Measurements from ENCODE around the gene FILIP1L.
A peak's percentile ranks its signal among the peaks of the same experiment; 100 is the strongest.

Gene FILIP1L

GRCh38 chr3:99911433-99911832 is 202.9 kb downstream of the FILIP1L start:
- no peak for DNase-seq

DNA sequence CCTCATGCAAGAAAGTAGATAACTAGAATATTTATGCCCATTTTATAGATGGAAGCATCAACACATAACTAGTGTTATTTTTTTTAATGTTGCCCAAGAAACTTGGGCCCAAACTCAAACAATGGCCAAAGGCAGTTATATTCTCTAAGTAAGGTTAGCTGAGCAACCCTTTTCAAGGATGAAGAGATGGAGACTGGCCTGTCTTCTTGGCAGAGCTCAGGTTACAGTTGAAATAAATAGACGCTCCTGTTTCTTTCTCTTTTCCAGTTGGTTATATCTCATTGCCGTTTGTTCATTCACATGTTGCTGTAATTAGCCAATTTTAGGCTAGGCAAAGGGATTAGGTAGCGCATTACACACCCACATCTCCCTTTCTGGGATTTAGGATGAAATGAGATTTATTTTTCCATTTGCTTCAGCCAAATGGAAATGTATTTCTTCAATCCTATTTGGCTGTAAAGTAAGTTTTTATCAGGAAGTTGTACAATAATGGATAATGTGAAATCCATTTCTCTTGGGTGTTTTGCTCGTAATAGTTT is 203.5 kb downstream of the FILIP1L start:
- DNase-seq, result no peak

DNA sequence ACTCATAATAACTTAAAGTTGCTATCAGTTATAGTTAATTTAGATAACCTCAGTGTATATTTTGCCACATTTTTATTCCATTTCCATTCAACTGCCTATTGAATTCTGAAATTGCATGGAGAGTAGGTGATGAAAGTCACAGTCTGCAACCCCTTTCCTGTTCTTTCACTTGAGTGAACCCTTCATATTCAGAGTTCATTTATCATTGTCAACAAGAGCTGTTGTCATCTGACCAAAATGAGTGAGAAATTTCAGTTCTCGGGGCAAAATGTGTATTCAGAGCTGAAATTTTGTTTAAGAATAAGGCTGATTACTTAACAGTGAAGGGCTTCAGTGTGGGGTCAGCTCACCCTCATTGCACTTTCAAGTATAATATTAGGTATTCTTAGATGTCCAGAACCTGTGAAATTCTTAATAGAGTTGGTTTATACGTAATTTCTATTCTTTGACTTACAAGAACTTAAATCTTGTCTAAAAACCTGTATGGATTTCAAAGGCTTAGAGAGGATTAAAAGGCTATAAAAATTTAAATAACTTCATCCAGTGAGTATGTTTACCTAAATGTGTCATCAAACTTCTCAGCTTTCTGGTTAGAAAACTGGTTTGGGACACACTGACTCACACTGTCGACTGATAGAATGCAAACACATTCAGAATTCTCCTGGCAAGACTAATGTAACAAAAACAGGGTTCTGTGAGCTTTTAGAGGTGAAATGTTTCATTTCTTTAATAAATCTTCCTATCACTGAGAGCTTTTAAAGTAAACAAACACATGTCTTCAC is 204.4 kb downstream of the FILIP1L start:
- DNase-seq, result peak; percentile 89

DNA sequence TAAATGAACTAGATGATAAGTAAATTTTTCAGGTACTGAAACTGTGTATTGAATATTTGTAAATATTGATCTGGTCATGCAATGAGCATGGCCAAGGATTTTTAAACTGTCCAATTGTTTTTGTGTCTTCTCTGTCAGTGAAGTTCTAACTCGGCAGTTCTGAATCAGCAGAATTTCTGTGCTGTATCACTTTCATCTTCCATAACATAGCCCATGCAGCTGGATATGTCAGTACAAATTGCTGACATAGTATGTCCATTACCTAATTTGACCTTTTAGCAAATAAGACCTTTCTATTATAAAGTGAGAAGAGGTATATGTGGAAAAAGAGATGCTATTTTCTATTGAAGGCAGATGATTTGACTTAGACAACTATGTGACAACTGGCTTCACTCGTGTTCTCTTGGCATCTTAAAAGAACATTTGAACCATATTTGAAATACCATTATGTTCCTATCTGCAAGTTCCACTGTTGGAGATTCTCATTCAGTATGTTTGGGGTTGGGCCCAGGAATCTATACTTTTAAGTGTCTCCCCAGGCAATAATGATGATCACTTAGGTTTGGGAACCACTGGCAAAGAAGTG is 206.2 kb downstream of the FILIP1L start:
- DNase-seq, result no peak

GRCh38 chr3:99903869-99904268 is 210.4 kb downstream of the FILIP1L start:
- no peak for DNase-seq

- DNase-seq, result peak; percentile 59
Measured at GRCh38 chr3:99902091-99902490, 212.2 kb downstream of the FILIP1L start.

DNA sequence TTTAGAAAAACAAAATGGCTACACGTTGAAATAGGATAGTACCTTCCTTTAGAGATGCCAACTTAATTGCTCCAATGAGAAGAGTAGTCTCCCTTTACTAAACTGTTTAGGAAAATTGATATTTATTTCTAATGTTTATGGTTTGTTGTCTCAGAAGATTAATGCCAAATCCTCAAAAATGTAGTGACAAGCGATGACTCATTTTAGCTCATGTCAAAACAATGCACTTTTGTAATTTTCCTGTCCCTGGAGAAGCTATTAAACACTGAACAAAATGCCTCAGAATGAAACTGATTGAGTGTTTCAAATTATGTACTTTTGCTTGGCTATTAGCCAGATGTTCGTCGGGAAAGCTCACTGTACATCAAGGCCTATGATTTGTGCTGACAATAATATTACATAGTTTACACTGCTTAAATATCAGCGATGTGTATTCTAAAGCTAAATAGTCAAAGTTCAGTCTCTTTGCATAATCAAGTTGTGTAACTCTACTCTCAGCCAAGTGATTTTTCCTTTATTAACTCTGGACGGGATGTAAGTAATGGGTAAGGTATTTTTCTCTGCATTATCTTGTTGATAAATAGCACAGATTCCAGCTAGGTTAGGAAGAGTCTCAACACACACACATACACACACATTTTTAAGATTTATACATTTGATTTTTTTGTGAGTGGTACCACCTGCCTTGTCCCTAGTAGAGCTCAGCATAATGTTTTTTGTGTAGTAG is 212.9 kb downstream of the FILIP1L start:
- peak; percentile 95 for DNase-seq

GRCh38 chr3:99900248-99900647 is 214.1 kb downstream of the FILIP1L start:
- no peak for DNase-seq

- DNase-seq, result no peak
Measured at GRCh38 chr3:99899603-99900002, 214.7 kb downstream of the FILIP1L start.

DNA sequence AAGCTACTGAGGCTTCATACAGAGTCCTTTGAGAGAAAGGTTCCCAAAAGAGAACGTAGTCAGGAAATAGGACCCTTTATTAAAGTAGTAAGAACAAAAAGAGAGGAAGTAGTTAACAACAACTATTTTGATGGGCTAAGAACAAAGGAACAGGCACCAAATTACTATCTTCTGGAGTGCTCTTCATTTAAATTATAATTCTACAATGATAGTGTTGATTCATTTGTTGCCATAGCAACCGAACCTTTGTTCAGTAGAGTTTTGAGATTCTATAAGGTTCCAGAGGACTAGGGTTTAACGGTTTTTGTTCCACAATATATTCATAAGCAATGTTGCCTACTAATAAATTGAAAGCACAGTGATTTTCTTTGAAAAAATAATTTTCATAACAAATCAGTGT is 217.8 kb downstream of the FILIP1L start:
- DNase-seq, result no peak

DNA sequence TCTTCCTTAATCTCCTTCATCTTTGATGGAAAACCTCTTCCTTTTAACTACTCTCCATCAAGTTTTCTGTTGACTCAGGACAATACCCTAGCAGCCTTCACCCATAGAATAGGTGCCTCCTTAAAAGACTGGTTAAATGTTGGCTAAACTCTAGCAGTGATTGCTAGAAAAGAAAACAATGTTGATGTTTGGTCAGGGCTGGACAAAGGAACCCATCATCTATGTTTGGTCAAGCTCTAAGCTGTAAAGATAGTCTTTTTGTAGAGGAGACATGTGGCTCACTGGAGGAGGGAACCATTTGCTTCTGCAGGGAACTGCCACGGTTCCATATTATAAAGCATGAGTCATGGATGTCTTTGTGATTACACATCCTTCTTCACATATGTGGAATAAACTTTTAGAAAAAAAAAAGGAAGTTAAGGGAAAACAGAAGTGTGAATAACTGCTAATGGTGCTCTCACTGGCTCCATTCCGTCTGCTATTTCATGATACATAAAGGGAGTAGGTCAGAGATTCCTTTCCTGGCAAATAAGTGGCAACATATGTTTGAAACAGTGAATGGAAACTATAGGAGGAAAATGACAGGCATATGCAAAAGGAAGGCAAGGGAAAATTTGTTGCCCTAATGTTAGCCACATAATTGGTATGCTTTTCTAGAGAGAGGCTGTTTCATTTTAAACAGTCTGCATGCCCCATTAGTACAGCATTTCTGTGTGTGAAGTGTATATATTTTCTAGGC is 218.4 kb downstream of the FILIP1L start:
- peak; percentile 99 for DNase-seq

DNA sequence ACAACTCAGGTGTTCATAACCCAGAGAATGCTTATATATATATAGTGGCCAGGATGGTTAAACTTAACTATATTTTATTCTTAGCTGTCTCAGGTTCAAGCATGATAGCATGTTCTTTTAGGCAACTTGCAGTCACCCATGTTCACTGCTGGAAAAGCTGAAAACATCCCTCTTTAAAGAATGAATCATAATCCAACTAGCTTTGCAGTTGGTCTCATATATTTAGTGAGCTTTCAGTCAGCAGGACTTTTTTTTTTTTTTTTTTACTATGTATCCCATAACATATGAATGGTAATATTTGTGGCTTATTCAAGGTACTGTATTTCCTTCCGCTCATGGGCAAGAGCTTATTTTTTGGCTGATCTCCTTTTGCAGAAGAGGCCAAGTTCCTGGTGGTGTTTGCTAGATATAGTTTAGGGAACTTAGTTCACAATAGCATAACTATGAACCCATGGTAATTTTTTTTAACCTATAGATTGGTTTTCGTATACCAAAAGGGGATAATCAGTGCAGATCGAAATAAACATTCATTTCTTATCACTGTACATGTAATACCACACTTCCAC is 219.1 kb downstream of the FILIP1L start:
- DNase-seq, result peak; percentile 76

DNA sequence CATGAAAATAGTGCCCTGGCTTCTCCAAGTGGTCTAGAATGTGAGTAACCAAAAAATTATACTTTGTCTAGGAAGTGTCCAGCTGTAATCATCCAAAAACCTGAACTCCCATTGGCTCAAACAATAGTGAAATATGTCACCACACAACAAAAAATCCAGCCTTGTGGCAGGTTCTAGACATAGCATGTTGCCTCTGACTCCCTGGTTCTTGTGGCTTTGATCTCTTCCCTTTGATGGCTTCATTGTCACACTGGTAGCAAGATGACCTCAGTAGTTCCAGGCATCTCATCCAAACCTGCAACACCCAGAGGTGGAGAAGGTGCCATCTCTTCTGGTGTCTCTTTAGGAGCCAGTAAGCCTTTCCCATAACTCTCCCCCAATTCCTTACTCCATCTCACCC is 222.0 kb downstream of the FILIP1L start:
- no peak for DNase-seq

GRCh38 chr3:99891610-99892285 is 222.6 kb downstream of the FILIP1L start:
- no peak for DNase-seq

GRCh38 chr3:99885851-99886250 is 228.4 kb downstream of the FILIP1L start:
- no peak for DNase-seq

DNA sequence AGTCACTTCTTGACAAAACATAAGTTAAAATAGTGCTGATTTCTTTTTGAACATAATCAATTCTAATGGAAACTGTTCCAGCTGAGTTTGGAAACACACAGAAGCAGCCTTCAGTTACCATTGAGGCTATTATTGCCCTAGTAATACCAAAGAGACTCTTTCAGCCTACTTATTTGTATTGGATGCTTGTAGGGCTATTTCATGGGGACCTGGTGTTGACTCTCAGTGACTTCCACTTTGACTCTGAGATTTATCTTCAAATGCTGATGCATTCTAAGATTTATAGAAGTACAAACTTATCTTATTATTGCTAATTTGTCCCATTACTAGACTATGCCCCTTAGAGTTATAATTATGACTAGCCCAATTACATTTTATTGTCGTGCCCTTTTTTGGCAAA is 229.2 kb downstream of the FILIP1L start:
- no peak for DNase-seq

DNA sequence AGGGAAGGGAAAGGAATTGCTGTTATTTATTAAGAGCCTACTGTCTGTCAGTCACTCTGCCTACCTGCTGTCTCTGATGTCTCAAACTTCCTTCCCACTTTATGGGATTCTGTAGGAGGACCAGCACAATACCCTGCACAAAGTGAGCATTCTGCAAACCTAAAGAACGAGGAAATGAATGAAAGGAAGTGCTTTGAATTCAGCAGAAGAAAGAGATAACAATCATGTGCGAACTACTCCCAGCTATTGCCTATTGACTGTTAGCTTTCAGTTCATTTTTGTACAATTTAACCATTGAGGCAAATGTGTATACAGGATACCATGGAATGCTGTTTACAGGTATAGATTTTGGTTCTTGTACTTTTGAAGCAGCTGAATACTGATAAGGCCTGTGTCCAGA is 229.8 kb downstream of the FILIP1L start:
- no peak for DNase-seq

DNA sequence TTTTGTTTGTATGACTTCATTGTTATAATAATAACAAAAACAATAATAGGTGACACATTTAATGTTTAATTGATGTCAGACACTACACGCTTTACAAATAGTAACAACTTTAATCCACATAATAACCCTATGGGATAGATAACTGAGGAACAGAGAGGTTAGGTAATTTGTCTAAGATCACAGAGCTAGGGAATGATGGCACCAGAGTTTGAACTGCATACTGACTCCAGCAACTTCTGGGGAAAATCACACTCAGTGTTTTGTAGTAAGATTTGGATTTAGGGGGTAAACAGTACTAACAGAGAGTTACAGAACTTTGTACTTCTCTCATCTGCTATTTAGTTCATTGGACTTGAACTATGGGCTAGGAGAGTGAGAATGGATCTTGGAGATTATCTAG is 230.6 kb downstream of the FILIP1L start:
- no peak for DNase-seq

- DNase-seq, result no peak
Measured at GRCh38 chr3:99883138-99883461, 231.2 kb downstream of the FILIP1L start.

DNA sequence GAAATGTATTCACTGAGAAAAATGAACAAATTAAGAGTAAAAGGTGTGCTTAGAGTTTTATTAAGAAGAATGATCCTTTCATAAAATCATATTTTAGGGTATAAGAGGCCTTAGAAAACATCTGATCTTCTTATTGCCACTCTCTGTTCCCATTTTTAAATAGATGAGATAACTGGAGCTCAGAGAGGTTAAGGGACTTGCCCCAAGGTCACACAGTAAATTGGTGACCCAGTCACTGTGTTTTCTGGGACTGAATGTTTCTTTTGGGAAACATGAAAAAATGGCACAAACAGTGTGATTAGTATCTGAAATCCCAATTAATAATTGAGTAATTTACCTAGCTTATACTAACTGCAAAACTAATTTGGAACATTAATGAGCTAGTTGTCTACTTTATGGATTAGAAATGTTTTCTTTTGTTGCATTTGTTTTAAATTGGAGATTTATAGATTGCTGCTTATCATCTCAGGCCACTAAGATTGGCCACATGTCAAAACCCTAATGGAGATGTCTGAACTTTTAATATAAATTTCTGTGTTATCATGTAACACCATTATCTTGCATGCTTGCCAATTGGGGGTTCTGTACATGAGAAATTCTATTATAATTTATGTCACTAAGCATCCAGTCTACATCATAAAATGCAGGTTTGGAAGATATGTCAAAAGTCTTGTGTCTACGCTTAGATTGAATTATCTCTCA is 231.7 kb downstream of the FILIP1L start:
- no peak for DNase-seq

- DNase-seq, result no peak
Measured at GRCh38 chr3:99881121-99881524, 233.2 kb downstream of the FILIP1L start.

DNA sequence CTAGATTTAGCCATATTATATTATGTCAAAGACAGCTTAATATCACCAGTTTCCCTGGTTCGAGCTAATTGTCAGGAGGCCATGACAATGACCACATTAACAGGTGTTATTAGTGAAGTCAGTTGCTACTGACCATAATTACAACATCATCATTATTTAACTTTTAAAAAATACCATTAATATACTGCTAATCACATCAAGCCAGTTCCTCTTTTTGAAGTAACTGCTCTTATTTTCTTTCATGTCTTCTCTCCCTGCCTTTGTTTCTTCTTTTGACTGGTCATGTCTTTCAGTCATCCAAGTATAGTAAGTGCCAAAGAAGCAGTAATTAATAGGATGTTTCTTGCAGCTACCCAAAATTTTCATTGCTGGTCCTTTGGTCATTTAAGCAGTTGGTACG is 235.0 kb downstream of the FILIP1L start:
- DNase-seq, result no peak
